Vagina (tissue), 2 donors: ENCODE results near the gene CBLN4. TPM values are rescaled to one million over a fixed set of nuclear protein-coding genes. Genes with fewer than 3 reads are reported as not detected.

ENCODE experiments used
- DNase-seq, 2 donors: peaks; one replicate each; pipeline ENCODE4 v3.0.0-alpha.2; 2017; ENCODE audit errors: extremely low spot score in 2 of 2
- H3K27ac ChIP-seq: fragments of 200-600 bp; sonication (generic); one replicate; pipeline ENCODE4 v1.5.1; 2019
- H3K27me3 ChIP-seq: fragments of 200-600 bp; sonication (generic); one replicate; pipeline ENCODE4 v1.5.1; 2019
- H3K36me3 ChIP-seq, 2 donors: fragments of 200-600 bp; sonication (generic); one replicate each; pipeline ENCODE4 v1.5.1; 2017 to 2019
- H3K4me1 ChIP-seq: fragments of 200-600 bp; sonication (generic); one replicate; pipeline ENCODE4 v1.5.1; 2019
- H3K4me3 ChIP-seq, 2 donors: fragments of 200-600 bp; sonication (generic); 1 replicate in 1 of 2; 2 replicates in 1 of 2; pipeline ENCODE4 v1.5.1; 2016 to 2019
- H3K9me3 ChIP-seq: fragments of 200-600 bp; sonication (generic); one replicate; pipeline ENCODE4 v1.5.1; 2019
- POLR2A ChIP-seq, 2 donors: fragments of 450-650 bp; IDR thresholded peaks; one replicate each; pipeline ENCODE4 v1.6.1; 2017; ENCODE audit warnings: antibody characterized with exemption in 2 of 2, mild to moderate bottlenecking in 2 of 2, moderate library complexity in 2 of 2
- POLR2AphosphoS5 ChIP-seq, 2 donors: sonication (generic); formaldehyde crosslinking; IDR thresholded peaks; one replicate each; pipeline ENCODE4 v1.9.0; 2017; ENCODE audit warnings: antibody characterized with exemption in 2 of 2, mild to moderate bottlenecking in 2 of 2, low read depth in 1 of 2; ENCODE audit not compliant: insufficient read depth in 1 of 2
- intact Hi-C: fragments of 100-400 bp; cut with DNase I; formaldehyde crosslinking; loops from one replicate; pipeline ENCODE4 v1.15.1; 2023
- total RNA-seq: library from RNA; depleted of rRNA; stranded (reverse); fragments of >200 nt; gene quantifications from one replicate; pipeline ENCODE4 v1.2.3, GENCODE V29; 2016
- TF ChIP-seq, protein P1 (sequence below), 3 experiments: fragments of 450-650 bp in 2 of 3; fragments of 200-600 bp in 1 of 3; sonication (generic) in 1 of 3; IDR thresholded peaks; one replicate each; pipeline ENCODE4 v1.5.1; 2017 to 2019; ENCODE audit warnings: antibody characterized with exemption in 3 of 3, mild to moderate bottlenecking in 2 of 3, moderate library complexity in 2 of 3

The CBLN4 gene
- total RNA-seq, 1 donor from 2014 or later = not detected

- no peak for DNase-seq
- no peaks in the 10 kb centered on the region for H3K36me3 ChIP-seq
- no peaks in the 10 kb centered on the region for H3K4me1 ChIP-seq
- intact Hi-C loops = no loop called here
- H3K9me3 ChIP-seq = no peaks in the 10 kb centered on the region
- no peak overlapping the region for H3K27ac ChIP-seq
- TF ChIP-seq POLR2AphosphoS5 (IDR thresholded peaks at IDR 0.05; ENCODE audit: insufficient read depth in 1 of 2, low read depth in 1 of 2) (no peak), POLR2A (IDR thresholded peaks at IDR 0.05) (no peak)
- TF ChIP-seq, protein P1, sequence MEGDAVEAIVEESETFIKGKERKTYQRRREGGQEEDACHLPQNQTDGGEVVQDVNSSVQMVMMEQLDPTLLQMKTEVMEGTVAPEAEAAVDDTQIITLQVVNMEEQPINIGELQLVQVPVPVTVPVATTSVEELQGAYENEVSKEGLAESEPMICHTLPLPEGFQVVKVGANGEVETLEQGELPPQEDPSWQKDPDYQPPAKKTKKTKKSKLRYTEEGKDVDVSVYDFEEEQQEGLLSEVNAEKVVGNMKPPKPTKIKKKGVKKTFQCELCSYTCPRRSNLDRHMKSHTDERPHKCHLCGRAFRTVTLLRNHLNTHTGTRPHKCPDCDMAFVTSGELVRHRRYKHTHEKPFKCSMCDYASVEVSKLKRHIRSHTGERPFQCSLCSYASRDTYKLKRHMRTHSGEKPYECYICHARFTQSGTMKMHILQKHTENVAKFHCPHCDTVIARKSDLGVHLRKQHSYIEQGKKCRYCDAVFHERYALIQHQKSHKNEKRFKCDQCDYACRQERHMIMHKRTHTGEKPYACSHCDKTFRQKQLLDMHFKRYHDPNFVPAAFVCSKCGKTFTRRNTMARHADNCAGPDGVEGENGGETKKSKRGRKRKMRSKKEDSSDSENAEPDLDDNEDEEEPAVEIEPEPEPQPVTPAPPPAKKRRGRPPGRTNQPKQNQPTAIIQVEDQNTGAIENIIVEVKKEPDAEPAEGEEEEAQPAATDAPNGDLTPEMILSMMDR (IDR thresholded peaks at IDR 0.05) = no peak
- H3K4me3 ChIP-seq = no peak overlapping the region
- H3K27me3 ChIP-seq = no peaks in the 10 kb centered on the region
These were observed 52.1 kb downstream of the CBLN4 start for GRCh38 chr20:55953201-55953600.

GRCh38 chr20:55947701-55948100, 57.6 kb downstream of the CBLN4 start:
- H3K9me3 ChIP-seq = no peaks in the 10 kb centered on the region
- no peaks in the 10 kb centered on the region for H3K27me3 ChIP-seq
- DNase-seq = no peak
- no peaks in the 10 kb centered on the region for H3K36me3 ChIP-seq
- TF ChIP-seq POLR2AphosphoS5 (IDR thresholded peaks at IDR 0.05; ENCODE audit: insufficient read depth in 1 of 2, low read depth in 1 of 2) (no peak), POLR2A (IDR thresholded peaks at IDR 0.05) (no peak)
- TF ChIP-seq, protein P1 (IDR thresholded peaks at IDR 0.05) = no peak
- intact Hi-C loops = no loop called here
- no peaks in the 10 kb centered on the region for H3K4me1 ChIP-seq
- H3K27ac ChIP-seq = no peak overlapping the region
- no peak overlapping the region for H3K4me3 ChIP-seq

Other genes starting within 250 kb of the CBLN4 start
- gene MC3R, start 243.2 kb upstream of the CBLN4 start, total RNA-seq = not detected